Activated CD8-positive, alpha-beta memory T cell treated with anti-CD3 and anti-CD28 coated beads for 48 hours (primary cell): ENCODE measurements around the gene CPNE1.
A peak's percentile ranks its signal among the peaks of the same experiment; 100 is the strongest.

Experiments used
- DNase-seq, 3 experiments: peaks; one replicate each; pipeline ENCODE4 v3.0.0-alpha.2; 2020; ENCODE audit warnings: low read depth in 2 of 3, low spot score in 2 of 3

Gene CPNE1

GRCh38 chr20:35621560-35621946 is 43.1 kb downstream of the CPNE1 start:
- DNase-seq = no peak

GRCh38 chr20:35620818-35621559 is 43.7 kb downstream of the CPNE1 start:
- no peak for DNase-seq

GRCh38 chr20:35619196-35620095 is 45.3 kb downstream of the CPNE1 start:
- DNase-seq = peak in 2 of 3 experiments; percentile 61 to 69

GRCh38 chr20:35618263-35619131 is 46.2 kb downstream of the CPNE1 start:
- DNase-seq = no peak

- peak in 1 of 3 experiments; percentile 34 for DNase-seq
Observed at GRCh38 chr20:35617397-35618262, 47.1 kb downstream of the CPNE1 start.

- no peak for DNase-seq
Observed at GRCh38 chr20:35616465-35617396, 48.0 kb downstream of the CPNE1 start.

- DNase-seq = peak; percentile 99 to 100 (median 100)
Observed at GRCh38 chr20:35615667-35616464, 48.8 kb downstream of the CPNE1 start, which contains the start of gene SPAG4. TSS of gene SPAG4 (plus strand) at chr20:35615829. CDS start at chr20:35616004, 175 bp downstream.

- DNase-seq = no peak
Observed at GRCh38 chr20:35611482-35611881, 53.2 kb downstream of the CPNE1 start.

GRCh38 chr20:35610833-35611427 is 53.8 kb downstream of the CPNE1 start:
- no peak for DNase-seq

GRCh38 chr20:35607003-35607735 is 57.5 kb downstream of the CPNE1 start:
- no peak for DNase-seq

GRCh38 chr20:35606127-35606526 is 58.6 kb downstream of the CPNE1 start:
- DNase-seq = no peak

GRCh38 chr20:35604449-35604747 is 60.3 kb downstream of the CPNE1 start:
- no peak for DNase-seq

GRCh38 chr20:35603695-35604448 is 60.8 kb downstream of the CPNE1 start:
- DNase-seq = no peak

- DNase-seq = no peak
Observed at GRCh38 chr20:35602851-35603495, 61.7 kb downstream of the CPNE1 start.

GRCh38 chr20:35601990-35602389 is 62.7 kb downstream of the CPNE1 start:
- no peak for DNase-seq
